ENCODE results near the gene RARRES2. TPM values are rescaled to one million over a fixed set of nuclear protein-coding genes. Genes with fewer than 3 reads are reported as not detected.
A peak's percentile ranks its signal among the peaks of the same experiment; 100 is the strongest.

Gene RARRES2
- total and polyA plus RNA-seq, 2 of the 13 experiments (the other 11 are each of a cell fraction or from before 2014, with no cell fraction given) = 134 to 172 TPM

DNA sequence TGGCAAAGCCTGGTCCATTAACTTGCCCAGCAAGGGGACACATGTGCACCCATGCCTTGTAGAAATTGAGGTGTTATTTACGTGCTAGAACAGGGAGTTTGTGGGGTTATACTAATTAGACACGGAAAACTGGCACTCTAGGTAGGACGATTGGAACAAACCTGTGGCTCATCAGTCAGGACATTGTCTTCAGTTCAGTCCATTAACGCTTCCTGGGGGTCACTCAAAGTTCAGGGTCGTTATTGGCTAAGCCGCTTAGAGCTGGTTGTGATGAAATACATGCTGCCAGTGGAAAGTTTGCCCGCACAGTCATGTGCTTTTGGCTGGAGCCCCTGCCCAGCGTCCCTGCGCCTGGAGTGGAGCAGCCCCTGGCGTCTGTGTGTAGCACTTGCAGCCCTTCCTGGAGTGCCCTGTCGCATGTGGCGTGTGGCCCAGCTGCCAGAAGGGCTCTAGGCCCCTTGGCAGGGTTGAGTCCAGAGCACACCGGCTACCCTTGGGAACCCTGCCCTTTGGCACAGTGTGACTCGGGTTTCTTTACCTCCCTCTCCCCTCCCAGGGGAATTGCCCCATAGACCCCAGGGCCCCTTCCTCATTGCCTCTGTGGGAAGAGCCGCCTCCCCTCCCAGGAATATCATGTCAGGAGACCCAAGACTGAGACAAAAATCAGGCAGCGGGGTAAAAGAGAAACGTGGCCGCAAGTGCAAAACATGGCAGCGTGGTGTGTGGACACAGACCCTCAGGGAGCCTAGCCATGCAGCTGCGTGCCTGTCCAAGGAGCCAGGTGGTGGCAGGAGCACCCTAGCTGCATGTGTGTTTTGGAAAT lies 47.5 kb upstream of the RARRES2 start (continued):
- TF ChIP-seq, protein P1, sequence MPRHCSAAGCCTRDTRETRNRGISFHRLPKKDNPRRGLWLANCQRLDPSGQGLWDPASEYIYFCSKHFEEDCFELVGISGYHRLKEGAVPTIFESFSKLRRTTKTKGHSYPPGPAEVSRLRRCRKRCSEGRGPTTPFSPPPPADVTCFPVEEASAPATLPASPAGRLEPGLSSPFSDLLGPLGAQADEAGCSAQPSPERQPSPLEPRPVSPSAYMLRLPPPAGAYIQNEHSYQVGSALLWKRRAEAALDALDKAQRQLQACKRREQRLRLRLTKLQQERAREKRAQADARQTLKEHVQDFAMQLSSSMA (CRISPR knock-in tag; IDR thresholded peaks at IDR 0.05) = peak; percentile 49; the same call in 1 of the 2 replicates
- peak; percentile 97 for TF ChIP-seq SMC3 (IDR thresholded peaks at IDR 0.05; ENCODE audit: low read length)
- TF ChIP-seq TGIF2 (CRISPR knock-in tag; IDR thresholded peaks at IDR 0.05) = peak; percentile 62; the same call in 1 of the 2 replicates
- TF ChIP-seq CENPT (CRISPR knock-in tag; IDR thresholded peaks at IDR 0.05; ENCODE audit: low read depth) = no peak
- no peak for TF ChIP-seq ZNF207 (IDR thresholded peaks at IDR 0.05; ENCODE audit: borderline replicate concordance)
- TF ChIP-seq, protein P2, sequence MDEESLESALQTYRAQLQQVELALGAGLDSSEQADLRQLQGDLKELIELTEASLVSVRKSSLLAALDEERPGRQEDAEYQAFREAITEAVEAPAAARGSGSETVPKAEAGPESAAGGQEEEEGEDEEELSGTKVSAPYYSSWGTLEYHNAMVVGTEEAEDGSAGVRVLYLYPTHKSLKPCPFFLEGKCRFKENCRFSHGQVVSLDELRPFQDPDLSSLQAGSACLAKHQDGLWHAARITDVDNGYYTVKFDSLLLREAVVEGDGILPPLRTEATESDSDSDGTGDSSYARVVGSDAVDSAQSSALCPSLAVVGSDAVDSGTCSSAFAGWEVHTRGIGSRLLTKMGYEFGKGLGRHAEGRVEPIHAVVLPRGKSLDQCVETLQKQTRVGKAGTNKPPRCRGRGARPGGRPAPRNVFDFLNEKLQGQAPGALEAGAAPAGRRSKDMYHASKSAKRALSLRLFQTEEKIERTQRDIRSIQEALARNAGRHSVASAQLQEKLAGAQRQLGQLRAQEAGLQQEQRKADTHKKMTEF (CRISPR knock-in tag; IDR thresholded peaks at IDR 0.05) = peak; percentile 99
- TF ChIP-seq ZBTB7A (CRISPR knock-in tag; IDR thresholded peaks at IDR 0.05) = no peak
- TF ChIP-seq, protein P3, sequence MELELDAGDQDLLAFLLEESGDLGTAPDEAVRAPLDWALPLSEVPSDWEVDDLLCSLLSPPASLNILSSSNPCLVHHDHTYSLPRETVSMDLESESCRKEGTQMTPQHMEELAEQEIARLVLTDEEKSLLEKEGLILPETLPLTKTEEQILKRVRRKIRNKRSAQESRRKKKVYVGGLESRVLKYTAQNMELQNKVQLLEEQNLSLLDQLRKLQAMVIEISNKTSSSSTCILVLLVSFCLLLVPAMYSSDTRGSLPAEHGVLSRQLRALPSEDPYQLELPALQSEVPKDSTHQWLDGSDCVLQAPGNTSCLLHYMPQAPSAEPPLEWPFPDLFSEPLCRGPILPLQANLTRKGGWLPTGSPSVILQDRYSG (CRISPR knock-in tag; IDR thresholded peaks at IDR 0.05) = no peak
- no peak for TF ChIP-seq SRSF1 (optimal IDR thresholded peaks at IDR 0.05; ENCODE audit: low read depth, low read length)
- peak; percentile 93 for TF ChIP-seq HOXA3 (CRISPR knock-in tag; IDR thresholded peaks at IDR 0.05)
- TF ChIP-seq, protein P4, sequence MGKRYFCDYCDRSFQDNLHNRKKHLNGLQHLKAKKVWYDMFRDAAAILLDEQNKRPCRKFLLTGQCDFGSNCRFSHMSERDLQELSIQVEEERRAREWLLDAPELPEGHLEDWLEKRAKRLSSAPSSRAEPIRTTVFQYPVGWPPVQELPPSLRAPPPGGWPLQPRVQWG (CRISPR knock-in tag; IDR thresholded peaks at IDR 0.05; ENCODE audit: borderline replicate concordance, low read depth) = no peak
- peak; percentile 97; the same call in 1 of the 2 replicates for TF ChIP-seq CBX5 (CRISPR knock-in tag; IDR thresholded peaks at IDR 0.05; ENCODE audit: borderline replicate concordance)
- TF ChIP-seq CCAR2 (optimal IDR thresholded peaks at IDR 0.05; ENCODE audit: low read depth, low read length) = no peak
- TF ChIP-seq, protein P5, sequence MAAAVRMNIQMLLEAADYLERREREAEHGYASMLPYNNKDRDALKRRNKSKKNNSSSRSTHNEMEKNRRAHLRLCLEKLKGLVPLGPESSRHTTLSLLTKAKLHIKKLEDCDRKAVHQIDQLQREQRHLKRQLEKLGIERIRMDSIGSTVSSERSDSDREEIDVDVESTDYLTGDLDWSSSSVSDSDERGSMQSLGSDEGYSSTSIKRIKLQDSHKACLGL (CRISPR knock-in tag; IDR thresholded peaks at IDR 0.05) = peak; percentile 73
- TF ChIP-seq FOXA1 (IDR thresholded peaks at IDR 0.05) = no peak
- TF ChIP-seq FOXA1 (CRISPR knock-in tag; IDR thresholded peaks at IDR 0.05) = peak; percentile 62
- TF ChIP-seq SAFB2 (CRISPR knock-in tag; IDR thresholded peaks at IDR 0.05; ENCODE audit: borderline replicate concordance, low read depth) = peak; percentile 74; the same call in 1 of the 2 replicates
- TF ChIP-seq, protein P6, sequence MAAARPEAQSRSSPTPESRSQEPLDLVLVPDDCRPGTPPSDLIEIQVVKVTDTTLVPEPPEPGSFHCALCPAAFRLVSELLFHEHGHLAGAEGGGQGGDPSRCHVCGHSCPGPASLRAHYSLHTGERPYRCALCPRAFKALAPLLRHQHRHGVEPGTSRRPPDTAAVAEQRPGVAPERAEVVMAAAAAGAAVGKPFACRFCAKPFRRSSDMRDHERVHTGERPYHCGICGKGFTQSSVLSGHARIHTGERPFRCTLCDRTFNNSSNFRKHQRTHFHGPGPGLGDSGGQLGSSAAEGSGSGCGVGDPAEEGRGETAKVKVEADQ (CRISPR knock-in tag; IDR thresholded peaks at IDR 0.05; ENCODE audit: borderline replicate concordance) = 0 out of 2 replicates have a peak, but pooled peaks have one; percentile 27
- no peak for TF ChIP-seq SSRP1 (CRISPR knock-in tag; IDR thresholded peaks at IDR 0.05)
- peak; percentile 85; the same call in 1 of the 2 replicates for TF ChIP-seq ZNF556 (CRISPR knock-in tag; IDR thresholded peaks at IDR 0.05; ENCODE audit: borderline replicate concordance)
- TF ChIP-seq, protein P7, sequence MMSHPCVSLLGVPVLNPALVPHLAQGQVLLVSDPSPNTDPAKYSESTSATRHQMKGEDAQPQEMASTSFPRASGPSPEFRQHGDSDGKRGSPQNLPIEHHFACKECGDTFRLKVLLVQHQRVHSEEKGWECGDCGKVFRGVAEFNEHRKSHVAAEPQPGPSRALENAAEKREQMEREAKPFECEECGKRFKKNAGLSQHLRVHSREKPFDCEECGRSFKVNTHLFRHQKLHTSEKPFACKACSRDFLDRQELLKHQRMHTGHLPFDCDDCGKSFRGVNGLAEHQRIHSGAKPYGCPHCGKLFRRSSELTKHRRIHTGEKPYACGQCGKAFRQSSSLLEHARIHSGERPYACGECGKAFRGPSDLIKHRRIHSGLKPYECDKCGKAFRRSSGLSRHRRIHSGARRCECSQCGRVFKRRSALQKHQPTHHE (CRISPR knock-in tag; IDR thresholded peaks at IDR 0.05; ENCODE audit: borderline replicate concordance) = peak; percentile 96; the same call in 1 of the 2 replicates
- 0 out of 2 replicates have a peak, but pooled peaks have one; percentile 40 for TF ChIP-seq HES4 (CRISPR knock-in tag; IDR thresholded peaks at IDR 0.05; ENCODE audit: borderline replicate concordance)
- TF ChIP-seq NFE2 (CRISPR knock-in tag; IDR thresholded peaks at IDR 0.05) = no peak
- TF ChIP-seq SALL1 (CRISPR knock-in tag; IDR thresholded peaks at IDR 0.05) = peak; percentile 96

All from HepG2 (cell line).